ENCODE results near the gene CNBP. TPM values are rescaled to one million over a fixed set of nuclear protein-coding genes. Genes with fewer than 3 reads are reported as not detected.

Gene CNBP
- total and polyA plus RNA-seq, 10 of the 15 experiments (the other 5 are each of a cell fraction or from before 2014, with no cell fraction given), result 300 to 719 (median 439) TPM

DNA sequence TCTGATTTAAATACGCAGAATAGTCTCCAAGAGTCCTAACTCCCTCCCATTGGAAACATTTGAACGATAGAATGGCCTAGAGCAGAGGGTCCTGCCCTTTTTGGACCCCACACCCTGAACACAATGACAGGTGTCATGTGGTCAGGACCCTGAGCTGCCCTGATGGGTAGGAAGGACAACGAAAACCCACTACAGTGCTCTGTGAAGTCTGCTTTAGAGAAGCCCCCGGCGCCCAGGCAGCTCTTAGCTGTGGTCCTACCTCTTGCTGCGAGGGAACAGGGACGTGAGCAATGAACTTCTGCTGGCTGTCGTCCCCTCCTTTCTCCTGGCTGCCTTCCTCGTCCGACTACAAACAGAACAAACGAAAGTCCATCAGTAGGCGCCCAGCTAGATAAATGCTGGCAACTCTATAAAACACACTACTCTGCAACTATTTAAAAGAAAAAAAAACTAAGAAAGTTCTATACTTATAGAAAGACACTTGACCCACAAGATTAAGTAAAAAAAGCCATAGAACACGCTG is 53.3 kb downstream of the CNBP start (continued):
- TF ChIP-seq, protein P1, sequence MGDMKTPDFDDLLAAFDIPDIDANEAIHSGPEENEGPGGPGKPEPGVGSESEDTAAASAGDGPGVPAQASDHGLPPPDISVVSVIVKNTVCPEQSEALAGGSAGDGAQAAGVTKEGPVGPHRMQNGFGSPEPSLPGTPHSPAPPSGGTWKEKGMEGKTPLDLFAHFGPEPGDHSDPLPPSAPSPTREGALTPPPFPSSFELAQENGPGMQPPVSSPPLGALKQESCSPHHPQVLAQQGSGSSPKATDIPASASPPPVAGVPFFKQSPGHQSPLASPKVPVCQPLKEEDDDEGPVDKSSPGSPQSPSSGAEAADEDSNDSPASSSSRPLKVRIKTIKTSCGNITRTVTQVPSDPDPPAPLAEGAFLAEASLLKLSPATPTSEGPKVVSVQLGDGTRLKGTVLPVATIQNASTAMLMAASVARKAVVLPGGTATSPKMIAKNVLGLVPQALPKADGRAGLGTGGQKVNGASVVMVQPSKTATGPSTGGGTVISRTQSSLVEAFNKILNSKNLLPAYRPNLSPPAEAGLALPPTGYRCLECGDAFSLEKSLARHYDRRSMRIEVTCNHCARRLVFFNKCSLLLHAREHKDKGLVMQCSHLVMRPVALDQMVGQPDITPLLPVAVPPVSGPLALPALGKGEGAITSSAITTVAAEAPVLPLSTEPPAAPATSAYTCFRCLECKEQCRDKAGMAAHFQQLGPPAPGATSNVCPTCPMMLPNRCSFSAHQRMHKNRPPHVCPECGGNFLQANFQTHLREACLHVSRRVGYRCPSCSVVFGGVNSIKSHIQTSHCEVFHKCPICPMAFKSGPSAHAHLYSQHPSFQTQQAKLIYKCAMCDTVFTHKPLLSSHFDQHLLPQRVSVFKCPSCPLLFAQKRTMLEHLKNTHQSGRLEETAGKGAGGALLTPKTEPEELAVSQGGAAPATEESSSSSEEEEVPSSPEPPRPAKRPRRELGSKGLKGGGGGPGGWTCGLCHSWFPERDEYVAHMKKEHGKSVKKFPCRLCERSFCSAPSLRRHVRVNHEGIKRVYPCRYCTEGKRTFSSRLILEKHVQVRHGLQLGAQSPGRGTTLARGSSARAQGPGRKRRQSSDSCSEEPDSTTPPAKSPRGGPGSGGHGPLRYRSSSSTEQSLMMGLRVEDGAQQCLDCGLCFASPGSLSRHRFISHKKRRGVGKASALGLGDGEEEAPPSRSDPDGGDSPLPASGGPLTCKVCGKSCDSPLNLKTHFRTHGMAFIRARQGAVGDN (IDR thresholded peaks at IDR 0.05), result no peak
- TF ChIP-seq TAF1 (IDR thresholded peaks at IDR 0.05; ENCODE audit: borderline replicate concordance, low read depth, low read length), result no peak

DNA sequence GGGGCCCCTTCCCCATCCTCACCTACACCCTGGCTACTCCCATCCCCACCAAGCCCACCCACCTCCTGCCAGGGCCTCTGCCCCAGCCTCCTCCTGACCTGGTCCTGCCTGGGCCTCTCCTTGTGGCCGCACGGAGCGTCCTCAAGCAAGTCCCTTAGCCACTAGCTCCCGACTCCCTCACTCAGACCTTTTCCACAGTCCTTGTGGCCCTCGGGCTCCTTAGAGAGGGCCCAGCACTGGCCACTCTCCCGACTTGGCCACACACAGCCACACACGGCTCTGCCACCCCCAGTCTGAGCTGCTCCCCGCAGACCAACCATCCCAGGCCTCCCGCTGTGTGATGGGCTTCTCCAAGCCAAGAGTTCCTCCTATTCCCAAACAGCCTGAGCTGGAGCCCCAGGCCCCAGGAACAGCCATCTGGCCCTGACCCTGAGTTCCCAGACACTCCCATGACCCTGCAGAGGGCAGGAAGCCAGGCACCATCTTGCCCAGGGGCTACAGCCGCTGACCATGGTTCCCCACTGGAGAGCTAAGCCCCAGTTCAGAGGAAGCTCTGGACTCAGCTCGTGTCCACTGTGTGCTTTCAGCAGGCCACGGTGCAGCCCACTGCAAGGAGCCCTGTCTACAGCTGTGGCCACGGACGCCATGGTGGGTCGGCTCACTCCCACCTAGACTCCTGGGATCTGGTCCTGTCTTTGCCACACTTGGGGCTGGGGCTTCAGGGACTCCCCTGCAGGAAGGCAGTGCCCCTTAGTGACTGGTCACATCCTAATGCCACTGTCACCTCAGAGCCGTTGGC is 55.1 kb downstream of the CNBP start:
- WGBS (ENCODE audit: insufficient coverage, insufficient replicate concordance, low lambda C conversion rate, missing lambda C conversion rate), result 98% methylated on average over 14 of the region's 16 CpGs
- no peak overlapping the region for H3K4me3 ChIP-seq
- no peak overlapping the region for H3K9ac ChIP-seq (ENCODE audit: control insufficient read depth, insufficient read depth, low read length)
- H4K20me1 ChIP-seq (ENCODE audit: control insufficient read depth, insufficient read depth), result no peaks in the 10 kb centered on the region
- RAD21 ChIA-PET (ENCODE audit: unreplicated experiment), result no interaction called here
- H3K4me1 ChIP-seq (ENCODE audit: control insufficient read depth, insufficient read depth, low read length), result peaks cover under 1% of the 10 kb centered on the region
- H3K4me2 ChIP-seq (ENCODE audit: control insufficient read depth, insufficient read depth), result no peak overlapping the region
- DNase-seq (ENCODE audit: low read depth, low spot score), result no peak
- H3K27me3 ChIP-seq (replicated peaks in 1 of 2; ENCODE audit: control insufficient read depth in 2 of 2, insufficient read depth in 2 of 2, low read length in 1 of 2), result no peaks in the 10 kb centered on the region
- FAIRE-seq, result no peak
- CTCF ChIA-PET, result no interaction called here
- no peaks in the 10 kb centered on the region for H3K9me3 ChIP-seq (replicated peaks; ENCODE audit: control insufficient read depth, insufficient read depth, low read length)
- ATAC-seq, result no peak
- intact Hi-C loops (cut with micrococcal nuclease; ENCODE audit: unreplicated experiment), result no loop called here
- in situ Hi-C loops (cut with MboI), result no loop called here
- H3K36me3 ChIP-seq (ENCODE audit: control insufficient read depth in 2 of 2, insufficient read depth in 2 of 2, low read length in 1 of 2), result peaks cover 8 to 15% of the 10 kb centered on the region in 2 experiments; a peak in 3 of 4 replicates
- POLR2A ChIA-PET, result no interaction called here
- H2AFZ ChIP-seq (ENCODE audit: control insufficient read depth, low read depth, low read length), result no peak overlapping the region
- no peak overlapping the region for H3K27ac ChIP-seq (ENCODE audit: control insufficient read depth, insufficient read depth)
- BruUV-seq (replicated peaks), result no TSS peak
- TF ChIP-seq NFYB (IDR thresholded peaks at IDR 0.05; ENCODE audit: insufficient read depth, low read depth, low read length), result no peak
- TF ChIP-seq RBBP5 (conservative IDR thresholded peaks at IDR 0.05), result no peak
- TF ChIP-seq YY1 (IDR thresholded peaks at IDR 0.05; ENCODE audit: low read depth, low read length), result no peak
- no peak for TF ChIP-seq MTA3 (IDR thresholded peaks at IDR 0.05; ENCODE audit: borderline replicate concordance, low read length)
- no peak for TF ChIP-seq EP300 (IDR thresholded peaks at IDR 0.05; ENCODE audit: borderline replicate concordance in 1 of 2, control insufficient read depth in 1 of 2, low read depth in 2 of 2, low read length in 2 of 2)
- no peak for TF ChIP-seq TAF1 (IDR thresholded peaks at IDR 0.05; ENCODE audit: borderline replicate concordance, low read depth, low read length)
- TF ChIP-seq NRF1 (conservative IDR thresholded peaks at IDR 0.05; ENCODE audit: low read depth, low read length), result no peak
- TF ChIP-seq, protein P2, sequence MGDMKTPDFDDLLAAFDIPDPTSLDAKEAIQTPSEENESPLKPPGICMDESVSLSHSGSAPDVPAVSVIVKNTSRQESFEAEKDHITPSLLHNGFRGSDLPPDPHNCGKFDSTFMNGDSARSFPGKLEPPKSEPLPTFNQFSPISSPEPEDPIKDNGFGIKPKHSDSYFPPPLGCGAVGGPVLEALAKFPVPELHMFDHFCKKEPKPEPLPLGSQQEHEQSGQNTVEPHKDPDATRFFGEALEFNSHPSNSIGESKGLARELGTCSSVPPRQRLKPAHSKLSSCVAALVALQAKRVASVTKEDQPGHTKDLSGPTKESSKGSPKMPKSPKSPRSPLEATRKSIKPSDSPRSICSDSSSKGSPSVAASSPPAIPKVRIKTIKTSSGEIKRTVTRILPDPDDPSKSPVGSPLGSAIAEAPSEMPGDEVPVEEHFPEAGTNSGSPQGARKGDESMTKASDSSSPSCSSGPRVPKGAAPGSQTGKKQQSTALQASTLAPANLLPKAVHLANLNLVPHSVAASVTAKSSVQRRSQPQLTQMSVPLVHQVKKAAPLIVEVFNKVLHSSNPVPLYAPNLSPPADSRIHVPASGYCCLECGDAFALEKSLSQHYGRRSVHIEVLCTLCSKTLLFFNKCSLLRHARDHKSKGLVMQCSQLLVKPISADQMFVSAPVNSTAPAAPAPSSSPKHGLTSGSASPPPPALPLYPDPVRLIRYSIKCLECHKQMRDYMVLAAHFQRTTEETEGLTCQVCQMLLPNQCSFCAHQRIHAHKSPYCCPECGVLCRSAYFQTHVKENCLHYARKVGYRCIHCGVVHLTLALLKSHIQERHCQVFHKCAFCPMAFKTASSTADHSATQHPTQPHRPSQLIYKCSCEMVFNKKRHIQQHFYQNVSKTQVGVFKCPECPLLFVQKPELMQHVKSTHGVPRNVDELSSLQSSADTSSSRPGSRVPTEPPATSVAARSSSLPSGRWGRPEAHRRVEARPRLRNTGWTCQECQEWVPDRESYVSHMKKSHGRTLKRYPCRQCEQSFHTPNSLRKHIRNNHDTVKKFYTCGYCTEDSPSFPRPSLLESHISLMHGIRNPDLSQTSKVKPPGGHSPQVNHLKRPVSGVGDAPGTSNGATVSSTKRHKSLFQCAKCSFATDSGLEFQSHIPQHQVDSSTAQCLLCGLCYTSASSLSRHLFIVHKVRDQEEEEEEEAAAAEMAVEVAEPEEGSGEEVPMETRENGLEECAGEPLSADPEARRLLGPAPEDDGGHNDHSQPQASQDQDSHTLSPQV (IDR thresholded peaks at IDR 0.05), result no peak
- no peak for TF ChIP-seq RUNX3 (IDR thresholded peaks at IDR 0.05; ENCODE audit: low read length)
- no peak for TF ChIP-seq NBN (IDR thresholded peaks at IDR 0.05)
- no peak for TF ChIP-seq PAX8 (IDR thresholded peaks at IDR 0.05)
- TF ChIP-seq HCFC1 (IDR thresholded peaks at IDR 0.05; ENCODE audit: low read length), result no peak
- H3K79me2 ChIP-seq (ENCODE audit: control insufficient read depth, insufficient read depth, low read length), result no peaks in the 10 kb centered on the region
- SMC1A ChIA-PET (ENCODE audit: uncharacterized antibody, unreplicated experiment), result no interaction called here

All from GM12878 (cell line).